Panc1 (cell line): ENCODE data around the gene KCNQ1.

Source experiments
- POLR2AphosphoS5 ChIP-seq: IDR thresholded peaks from 2 replicates; pipeline ENCODE4 v1.6.1; 2012; ENCODE audit warnings: mild to moderate bottlenecking, low read depth, low read length, moderate library complexity
- TCF7L2 ChIP-seq: IDR thresholded peaks from 2 replicates; pipeline ENCODE4 v1.6.1; 2011; ENCODE audit warnings: mild to moderate bottlenecking, low read depth, low read length, inconsistent platforms
- TF ChIP-seq, protein P1 (sequence below): fragments of 450-650 bp; IDR thresholded peaks from 2 replicates; pipeline ENCODE4 v1.5.1; 2017; ENCODE audit warnings: mild to moderate bottlenecking
- TF ChIP-seq, protein P2 (sequence below), 2 experiments: IDR thresholded peaks; 2 replicates each; pipeline ENCODE4 v1.6.1; 2011 to 2012; ENCODE audit warnings: low read depth in 2 of 2, control low read depth in 1 of 2, low read length in 1 of 2, mild to moderate bottlenecking in 1 of 2, moderate library complexity in 1 of 2; ENCODE audit not compliant: insufficient read depth in 1 of 2

DNA sequence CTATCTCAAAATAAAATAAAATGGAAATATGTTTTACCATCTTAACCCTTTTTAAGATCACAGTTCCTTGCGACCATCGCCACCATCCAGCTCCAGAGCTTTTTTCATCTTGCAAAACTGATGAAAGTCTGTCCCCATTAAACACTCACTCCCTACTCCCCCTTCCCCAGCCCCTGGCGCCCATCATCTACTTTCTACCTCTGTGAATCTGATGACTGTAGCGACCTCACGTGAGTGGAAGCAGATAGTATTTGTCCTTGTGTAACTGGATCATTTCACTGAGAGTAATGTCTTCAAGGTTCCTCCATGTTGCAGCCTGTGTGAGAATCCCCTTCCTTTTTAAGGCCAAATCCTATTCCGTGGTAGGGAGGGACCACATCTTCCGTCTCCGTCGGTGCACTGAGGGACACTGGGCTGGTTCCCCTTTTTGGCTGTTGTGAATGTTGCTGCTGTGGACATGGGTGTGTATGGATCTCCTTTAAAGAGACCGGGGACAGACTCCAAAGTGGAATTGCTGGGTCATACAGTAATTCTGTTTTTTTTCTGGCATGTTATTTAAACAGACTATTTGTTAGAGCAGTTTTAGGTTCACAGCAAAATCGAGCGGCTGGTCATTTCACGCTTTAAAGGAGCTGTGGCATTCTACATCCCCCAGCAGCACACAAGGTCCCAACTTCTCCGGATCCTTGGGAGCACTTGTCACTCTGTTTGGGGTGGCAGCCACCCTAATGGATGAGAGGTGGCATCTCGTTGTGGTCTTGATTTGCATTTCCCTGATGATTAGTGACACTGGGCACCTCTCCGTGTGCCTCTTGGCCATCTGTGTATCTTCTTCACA is 120.0 kb downstream of the KCNQ1 start:
- TF ChIP-seq, protein P1, sequence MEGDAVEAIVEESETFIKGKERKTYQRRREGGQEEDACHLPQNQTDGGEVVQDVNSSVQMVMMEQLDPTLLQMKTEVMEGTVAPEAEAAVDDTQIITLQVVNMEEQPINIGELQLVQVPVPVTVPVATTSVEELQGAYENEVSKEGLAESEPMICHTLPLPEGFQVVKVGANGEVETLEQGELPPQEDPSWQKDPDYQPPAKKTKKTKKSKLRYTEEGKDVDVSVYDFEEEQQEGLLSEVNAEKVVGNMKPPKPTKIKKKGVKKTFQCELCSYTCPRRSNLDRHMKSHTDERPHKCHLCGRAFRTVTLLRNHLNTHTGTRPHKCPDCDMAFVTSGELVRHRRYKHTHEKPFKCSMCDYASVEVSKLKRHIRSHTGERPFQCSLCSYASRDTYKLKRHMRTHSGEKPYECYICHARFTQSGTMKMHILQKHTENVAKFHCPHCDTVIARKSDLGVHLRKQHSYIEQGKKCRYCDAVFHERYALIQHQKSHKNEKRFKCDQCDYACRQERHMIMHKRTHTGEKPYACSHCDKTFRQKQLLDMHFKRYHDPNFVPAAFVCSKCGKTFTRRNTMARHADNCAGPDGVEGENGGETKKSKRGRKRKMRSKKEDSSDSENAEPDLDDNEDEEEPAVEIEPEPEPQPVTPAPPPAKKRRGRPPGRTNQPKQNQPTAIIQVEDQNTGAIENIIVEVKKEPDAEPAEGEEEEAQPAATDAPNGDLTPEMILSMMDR: no peak
- TF ChIP-seq, protein P2, sequence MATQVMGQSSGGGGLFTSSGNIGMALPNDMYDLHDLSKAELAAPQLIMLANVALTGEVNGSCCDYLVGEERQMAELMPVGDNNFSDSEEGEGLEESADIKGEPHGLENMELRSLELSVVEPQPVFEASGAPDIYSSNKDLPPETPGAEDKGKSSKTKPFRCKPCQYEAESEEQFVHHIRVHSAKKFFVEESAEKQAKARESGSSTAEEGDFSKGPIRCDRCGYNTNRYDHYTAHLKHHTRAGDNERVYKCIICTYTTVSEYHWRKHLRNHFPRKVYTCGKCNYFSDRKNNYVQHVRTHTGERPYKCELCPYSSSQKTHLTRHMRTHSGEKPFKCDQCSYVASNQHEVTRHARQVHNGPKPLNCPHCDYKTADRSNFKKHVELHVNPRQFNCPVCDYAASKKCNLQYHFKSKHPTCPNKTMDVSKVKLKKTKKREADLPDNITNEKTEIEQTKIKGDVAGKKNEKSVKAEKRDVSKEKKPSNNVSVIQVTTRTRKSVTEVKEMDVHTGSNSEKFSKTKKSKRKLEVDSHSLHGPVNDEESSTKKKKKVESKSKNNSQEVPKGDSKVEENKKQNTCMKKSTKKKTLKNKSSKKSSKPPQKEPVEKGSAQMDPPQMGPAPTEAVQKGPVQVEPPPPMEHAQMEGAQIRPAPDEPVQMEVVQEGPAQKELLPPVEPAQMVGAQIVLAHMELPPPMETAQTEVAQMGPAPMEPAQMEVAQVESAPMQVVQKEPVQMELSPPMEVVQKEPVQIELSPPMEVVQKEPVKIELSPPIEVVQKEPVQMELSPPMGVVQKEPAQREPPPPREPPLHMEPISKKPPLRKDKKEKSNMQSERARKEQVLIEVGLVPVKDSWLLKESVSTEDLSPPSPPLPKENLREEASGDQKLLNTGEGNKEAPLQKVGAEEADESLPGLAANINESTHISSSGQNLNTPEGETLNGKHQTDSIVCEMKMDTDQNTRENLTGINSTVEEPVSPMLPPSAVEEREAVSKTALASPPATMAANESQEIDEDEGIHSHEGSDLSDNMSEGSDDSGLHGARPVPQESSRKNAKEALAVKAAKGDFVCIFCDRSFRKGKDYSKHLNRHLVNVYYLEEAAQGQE (IDR thresholded peaks at IDR 0.05; ENCODE audit: insufficient read depth in 1 of 2, low read depth in 2 of 2, low read length in 1 of 2): no peak
- TF ChIP-seq TCF7L2 (no peak), POLR2AphosphoS5 (no peak)
